Endodermal cell (in vitro differentiated cells): Measurements from ENCODE around the gene CEP128. TPM values are rescaled to one million over a fixed set of nuclear protein-coding genes. Genes with fewer than 3 reads are reported as not detected.

Experiments
- DNase-seq: peaks from one replicate; pipeline ENCODE4 v3.0.0-alpha.2; 2017
- H3K27ac ChIP-seq: 2 replicates; pipeline ENCODE4 v1.5.1; 2013; ENCODE audit warnings: mild to moderate bottlenecking, low read depth, low read length, moderate library complexity
- H3K27me3 ChIP-seq: 2 replicates; pipeline ENCODE4 v1.6.1; 2013; ENCODE audit warnings: mild to moderate bottlenecking, low read length, moderate library complexity; ENCODE audit not compliant: insufficient read depth, control insufficient read depth, poor library complexity, severe bottlenecking
- H3K36me3 ChIP-seq: 2 replicates; pipeline ENCODE4 v1.7.0; 2013; ENCODE audit warnings: mild to moderate bottlenecking, low read length, moderate library complexity; ENCODE audit not compliant: control insufficient read depth, insufficient read depth
- H3K4me1 ChIP-seq: one replicate; pipeline ENCODE4 v1.7.0; 2013; ENCODE audit warnings: low read length; ENCODE audit not compliant: control insufficient read depth, insufficient read depth
- H3K4me3 ChIP-seq: 2 replicates; pipeline ENCODE4 v1.5.1; 2013; ENCODE audit warnings: mild to moderate bottlenecking, low read length, moderate library complexity
- H3K9ac ChIP-seq: 2 replicates; pipeline ENCODE4 v1.6.1; 2013; ENCODE audit warnings: mild to moderate bottlenecking, low read length, moderate library complexity; ENCODE audit not compliant: poor library complexity, severe bottlenecking; ENCODE audit errors: extremely low read depth
- H3K9me3 ChIP-seq: 2 replicates; pipeline ENCODE4 v1.6.1; 2013; ENCODE audit warnings: mild to moderate bottlenecking, low read length, moderate library complexity; ENCODE audit not compliant: control insufficient read depth
- H3K27ac Mint-ChIP-seq: 2 replicates; pipeline ENCODE4 v1.8.0; 2020; ENCODE audit warnings: mixed read lengths
- H3K27me3 Mint-ChIP-seq: 2 replicates; pipeline ENCODE4 v1.8.0; 2021; ENCODE audit warnings: mild to moderate bottlenecking, mixed read lengths; ENCODE audit not compliant: insufficient read depth
- H3K36me3 Mint-ChIP-seq: 2 replicates; pipeline ENCODE4 v1.8.0; 2020; ENCODE audit warnings: low read depth, mixed read lengths
- H3K4me1 Mint-ChIP-seq: 2 replicates; pipeline ENCODE4 v1.8.0; 2020; ENCODE audit warnings: mixed read lengths
- H3K4me3 Mint-ChIP-seq: 2 replicates; pipeline ENCODE4 v1.8.0; 2020; ENCODE audit warnings: mild to moderate bottlenecking, moderate library complexity, mixed read lengths
- H3K9me3 Mint-ChIP-seq: 2 replicates; pipeline ENCODE4 v1.8.0; 2020; ENCODE audit warnings: mild to moderate bottlenecking, mixed read lengths
- CTCF ChIP-seq: fragments of 200-600 bp; sonication (generic); conservative IDR thresholded peaks from 2 replicates; pipeline ENCODE4 v1.5.0; 2021; ENCODE audit warnings: antibody characterized with exemption, mild to moderate bottlenecking
- WGBS, 2 experiments: methylation state at CpG; one replicate each; pipeline versions ENCODE4 v1.1.5 to v1.1.7; 2013; ENCODE audit warnings: missing lambda C conversion rate in 2 of 2, mixed read lengths in 1 of 2; ENCODE audit not compliant: insufficient coverage in 1 of 2, insufficient read length in 1 of 2; 5-methylcytosine and 5-hydroxymethylcytosine counted together
- total RNA-seq, 2 donors: library from RNA; stranded (reverse); fragmentation: NEBNext Ultra II Directional in 1 of 2; extraction: Animal tissue kit (Norgen Biotek cat#: 25700) in 1 of 2; gene quantifications; 2 replicates in 1 of 2; 3 replicates in 1 of 2; pipeline ENCODE4 v1.2.1, GENCODE V29; 2021

Gene CEP128
- total RNA-seq, 2 donors from 2014 or later: 21.6 to 29.0 TPM

GRCh38 chr14:80653956-80654355, 287.6 kb downstream of the CEP128 start:
- Mint-ChIP-seq H3K9me3 (peaks cover 10% of the 10 kb centered on the region), H3K4me3 (no peak overlapping the region), H3K27me3 (no peaks in the 10 kb centered on the region), H3K27ac (no peak overlapping the region), H3K4me1 (peaks cover 3% of the 10 kb centered on the region), H3K36me3 (no peaks in the 10 kb centered on the region)
- DNase-seq: no peak
- no peaks in the 10 kb centered on the region for H3K4me1 ChIP-seq
- H3K4me3 ChIP-seq: no peak overlapping the region
- no peaks in the 10 kb centered on the region for H3K27me3 ChIP-seq
- TF ChIP-seq CTCF: no peak
- H3K9me3 ChIP-seq: no peaks in the 10 kb centered on the region
- H3K27ac ChIP-seq: no peak overlapping the region
- no peak overlapping the region for H3K9ac ChIP-seq
- 88 to 92% methylated on average over 2 to 3 of the region's 3 CpGs for WGBS, 2 experiments
- no peaks in the 10 kb centered on the region for H3K36me3 ChIP-seq

GRCh38 chr14:80645667-80646413, 295.7 kb downstream of the CEP128 start:
- Histone ChIP-seq H3K9me3 (no peaks in the 10 kb centered on the region), H3K27ac (no peak overlapping the region), H3K27me3 (no peaks in the 10 kb centered on the region), H3K9ac (no peak overlapping the region), H3K4me1 (no peaks in the 10 kb centered on the region), H3K36me3 (no peaks in the 10 kb centered on the region), H3K4me3 (no peak overlapping the region)
- DNase-seq: no peak
- 96 to 100% methylated on average over 2 to 5 of the region's 5 CpGs for WGBS, 2 experiments
- no peaks in the 10 kb centered on the region for H3K4me1 Mint-ChIP-seq
- H3K36me3 Mint-ChIP-seq: no peaks in the 10 kb centered on the region
- no peaks in the 10 kb centered on the region for H3K27me3 Mint-ChIP-seq
- H3K9me3 Mint-ChIP-seq: no peaks in the 10 kb centered on the region
- no peak overlapping the region for H3K27ac Mint-ChIP-seq
- no peak overlapping the region for H3K4me3 Mint-ChIP-seq
- TF ChIP-seq CTCF: no peak

- Mint-ChIP-seq H3K4me1 (no peaks in the 10 kb centered on the region), H3K36me3 (no peaks in the 10 kb centered on the region), H3K27me3 (no peaks in the 10 kb centered on the region), H3K4me3 (no peak overlapping the region), H3K27ac (no peak overlapping the region), H3K9me3 (no peaks in the 10 kb centered on the region)
- Histone ChIP-seq H3K9me3 (no peaks in the 10 kb centered on the region), H3K27ac (no peak overlapping the region), H3K27me3 (no peaks in the 10 kb centered on the region), H3K9ac (no peak overlapping the region), H3K36me3 (no peaks in the 10 kb centered on the region), H3K4me1 (no peaks in the 10 kb centered on the region), H3K4me3 (no peak overlapping the region)
- no peak for DNase-seq
- TF ChIP-seq CTCF: no peak
- 67% methylated on average over 1 of the region's 2 CpGs; no CpG with 5 or more reads in 1 of the 2 experiments for WGBS, 2 experiments
Observed at GRCh38 chr14:80644826-80645225, 296.7 kb downstream of the CEP128 start.
